SK-N-SH (cell line): ENCODE results near the gene PBRM1. TPM values are rescaled to one million over a fixed set of nuclear protein-coding genes. Genes with fewer than 3 reads are reported as not detected.

ENCODE experiments used
- CTCF ChIA-PET: fragments of 300-600, 350-600 bp; formaldehyde crosslinking; extraction: SDS; loops from one replicate; lab custom pipeline; 2021; lab: Yijun Ruan, JAX
- POLR2A ChIA-PET: fragments of 350-600 bp; sonication (Branson Sonifier 250); formaldehyde crosslinking; extraction: SDS; loops from one replicate; lab custom pipeline; 2020; ENCODE audit warnings: antibody characterized with exemption, inconsistent platforms; lab: Yijun Ruan, JAX
- DNase-seq: peaks from one replicate; pipeline ENCODE4 v3.0.0; 2012
- H2AFZ ChIP-seq: fragments of 200-600 bp; sonication (generic); 2 replicates; pipeline ENCODE4 v1.8.1; 2016; ENCODE audit warnings: antibody characterized with exemption, mild to moderate bottlenecking, low read depth
- H3F3A ChIP-seq: fragments of 200-600 bp; sonication (generic); replicated peaks from 2 replicates; pipeline ENCODE3; 2016; ENCODE audit warnings: antibody characterized with exemption, mild to moderate bottlenecking; ENCODE audit not compliant: insufficient read depth
- H3K27ac ChIP-seq, 2 experiments: fragments of 200-500 bp in 1 of 2; fragments of 200-600 bp in 1 of 2; sonication (Bioruptor generic) in 1 of 2; sonication (generic), shearing (Covaris generic) in 1 of 2; 2 replicates each; pipeline versions ENCODE4 v1.5.1 to v1.6.1; 2014 to 2016; ENCODE audit warnings: low read depth in 2 of 2, inconsistent platforms in 1 of 2, low read length in 1 of 2, mild to moderate bottlenecking in 1 of 2, mixed read lengths in 1 of 2
- H3K27me3 ChIP-seq: fragments of 200-600 bp; sonication (generic), shearing (Covaris generic); 2 replicates; pipeline ENCODE4 v1.6.1; 2016; ENCODE audit warnings: mixed run types; ENCODE audit not compliant: insufficient read depth
- H3K36me3 ChIP-seq, 2 experiments: fragments of 200-500 bp in 1 of 2; fragments of 200-600 bp in 1 of 2; sonication (Bioruptor generic) in 1 of 2; sonication (generic) in 1 of 2; replicated peaks in 1 of 2; 2 replicates each; pipeline versions ENCODE3 to v1.5.1; 2014 to 2016; ENCODE audit warnings: low read length in 1 of 2, mild to moderate bottlenecking in 1 of 2; ENCODE audit not compliant: insufficient read depth in 2 of 2, control insufficient read depth in 1 of 2
- H3K4me1 ChIP-seq, 2 experiments: fragments of 200-500 bp in 1 of 2; fragments of 200-600 bp in 1 of 2; sonication (Bioruptor generic) in 1 of 2; sonication (generic), shearing (Covaris generic) in 1 of 2; 2 replicates each; pipeline versions ENCODE4 v1.5.1 to v1.6.1; 2014 to 2016; ENCODE audit warnings: low read depth in 1 of 2, low read length in 1 of 2, mixed run types in 1 of 2; ENCODE audit not compliant: insufficient read depth in 2 of 2, control insufficient read depth in 1 of 2
- H3K4me2 ChIP-seq: fragments of 200-600 bp; sonication (generic), shearing (Covaris generic); 2 replicates; pipeline ENCODE4 v1.6.1; 2017; ENCODE audit warnings: mixed run types
- H3K4me3 ChIP-seq, 2 experiments: fragments of 200-500 bp in 1 of 2; fragments of 200-600 bp in 1 of 2; sonication (Bioruptor generic) in 1 of 2; sonication (generic), shearing (Covaris generic) in 1 of 2; 2 replicates each; pipeline versions ENCODE4 v1.5.1 to v1.8.1; 2014 to 2016; ENCODE audit warnings: low read depth in 2 of 2, inconsistent platforms in 1 of 2, low read length in 1 of 2, mild to moderate bottlenecking in 1 of 2, mixed read lengths in 1 of 2, moderate library complexity in 1 of 2
- H3K79me2 ChIP-seq: fragments of 200-600 bp; sonication (generic); 2 replicates; pipeline ENCODE4 v1.8.1; 2017; ENCODE audit warnings: mild to moderate bottlenecking; ENCODE audit not compliant: insufficient read depth
- H3K9ac ChIP-seq: fragments of 200-600 bp; sonication (generic); 2 replicates; pipeline ENCODE4 v1.6.1; 2017; ENCODE audit warnings: mixed run types
- H3K9me2 ChIP-seq: fragments of 200-600 bp; sonication (generic); 2 replicates; pipeline ENCODE4 v1.6.1; 2017; ENCODE audit warnings: mixed run types
- H3K9me3 ChIP-seq: fragments of 200-600 bp; sonication (generic); 2 replicates; pipeline ENCODE4 v1.6.1; 2017; ENCODE audit warnings: mixed run types, mild to moderate bottlenecking, moderate library complexity
- H4K20me1 ChIP-seq: fragments of 200-600 bp; sonication (generic); 2 replicates; pipeline ENCODE4 v1.6.1; 2017; ENCODE audit warnings: mild to moderate bottlenecking, mixed run types; ENCODE audit not compliant: insufficient read depth
- ELF1 ChIP-seq: IDR thresholded peaks from 2 replicates; pipeline ENCODE4 v1.4.0; 2012
- EZH2phosphoT487 ChIP-seq: fragments of 200-600 bp; sonication (generic); IDR thresholded peaks from 2 replicates; pipeline ENCODE4 v1.6.1; 2017; ENCODE audit warnings: low read depth, mixed run types, mild to moderate bottlenecking, antibody characterized with exemption, moderate library complexity, borderline replicate concordance
- FOSL2 ChIP-seq: IDR thresholded peaks from 2 replicates; pipeline ENCODE4 v1.4.0; 2012; ENCODE audit warnings: low read depth, mild to moderate bottlenecking, moderate library complexity, borderline replicate concordance
- IRF3 ChIP-seq: fragments of 150-350 bp; IDR thresholded peaks from 2 replicates; pipeline ENCODE4 v1.6.1; 2016; ENCODE audit warnings: mild to moderate bottlenecking, low read depth, low read length
- MEF2A ChIP-seq: IDR thresholded peaks from 2 replicates; pipeline ENCODE4 v1.4.0; 2012; ENCODE audit warnings: low read depth, borderline replicate concordance
- MXI1 ChIP-seq: IDR thresholded peaks from 2 replicates; pipeline ENCODE4 v1.6.1; 2012; ENCODE audit warnings: mild to moderate bottlenecking, low read depth, low read length, improper control_type of control experiment
- NFIC ChIP-seq: IDR thresholded peaks from 2 replicates; pipeline ENCODE4 v1.4.0; 2012; ENCODE audit warnings: borderline replicate concordance
- NRF1 ChIP-seq: IDR thresholded peaks from 2 replicates; pipeline ENCODE4 v1.6.1; 2012; ENCODE audit warnings: low read depth, mild to moderate bottlenecking, low read length
- SMC3 ChIP-seq: IDR thresholded peaks from 2 replicates; pipeline ENCODE4 v1.6.1; 2012; ENCODE audit warnings: low read depth, low read length, improper control_type of control experiment
- WGBS: methylation state at CpG from one replicate; pipeline ENCODE4 v1.1.6; 2017; ENCODE audit warnings: low lambda C conversion rate; 5-methylcytosine and 5-hydroxymethylcytosine counted together
- polyA plus RNA-seq, 3 experiments: library from polyadenylated mRNA; depleted of rRNA; stranded (reverse); fragments of >200 nt; gene quantifications; 2 replicates each; pipeline ENCODE4 v1.2.3, GENCODE V29; 2012
- TF ChIP-seq, protein P1 (sequence below): IDR thresholded peaks from 2 replicates; pipeline ENCODE4; 2012
- TF ChIP-seq, protein P2 (sequence below): fragments of 150-350 bp; IDR thresholded peaks from 2 replicates; pipeline ENCODE4 v1.6.1; 2017; ENCODE audit warnings: antibody characterized with exemption, low read length, low read depth, borderline replicate concordance

Gene PBRM1
- polyA plus RNA-seq, 1 of the 3 experiments (the other 2 are of a cell fraction) = 14.3 TPM

DNA sequence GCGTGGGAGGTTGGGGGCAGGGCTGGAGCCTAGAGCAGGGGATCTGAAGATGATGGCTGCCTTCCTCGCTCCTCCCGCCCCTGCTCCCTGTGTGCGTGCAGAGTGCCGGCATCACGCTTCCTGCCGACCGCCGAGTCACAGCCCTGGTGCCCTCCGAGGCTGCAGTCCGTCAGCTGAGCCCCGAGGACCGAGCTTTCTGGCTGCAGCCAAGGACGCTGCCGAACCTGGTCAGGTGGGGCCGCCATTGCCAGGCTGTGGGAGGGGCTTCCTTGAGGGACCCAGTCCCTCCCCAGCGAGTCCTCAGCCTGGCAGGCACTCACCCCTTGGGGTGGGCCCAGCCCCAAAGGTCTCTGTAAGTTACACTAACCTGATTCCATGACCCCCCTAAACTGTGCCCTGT is 173.0 kb downstream of the PBRM1 start (continued):
- TF ChIP-seq, protein P1, sequence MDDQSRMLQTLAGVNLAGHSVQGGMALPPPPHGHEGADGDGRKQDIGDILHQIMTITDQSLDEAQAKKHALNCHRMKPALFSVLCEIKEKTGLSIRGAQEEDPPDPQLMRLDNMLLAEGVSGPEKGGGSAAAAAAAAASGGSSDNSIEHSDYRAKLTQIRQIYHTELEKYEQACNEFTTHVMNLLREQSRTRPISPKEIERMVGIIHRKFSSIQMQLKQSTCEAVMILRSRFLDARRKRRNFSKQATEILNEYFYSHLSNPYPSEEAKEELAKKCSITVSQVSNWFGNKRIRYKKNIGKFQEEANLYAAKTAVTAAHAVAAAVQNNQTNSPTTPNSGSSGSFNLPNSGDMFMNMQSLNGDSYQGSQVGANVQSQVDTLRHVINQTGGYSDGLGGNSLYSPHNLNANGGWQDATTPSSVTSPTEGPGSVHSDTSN = no peak

DNA sequence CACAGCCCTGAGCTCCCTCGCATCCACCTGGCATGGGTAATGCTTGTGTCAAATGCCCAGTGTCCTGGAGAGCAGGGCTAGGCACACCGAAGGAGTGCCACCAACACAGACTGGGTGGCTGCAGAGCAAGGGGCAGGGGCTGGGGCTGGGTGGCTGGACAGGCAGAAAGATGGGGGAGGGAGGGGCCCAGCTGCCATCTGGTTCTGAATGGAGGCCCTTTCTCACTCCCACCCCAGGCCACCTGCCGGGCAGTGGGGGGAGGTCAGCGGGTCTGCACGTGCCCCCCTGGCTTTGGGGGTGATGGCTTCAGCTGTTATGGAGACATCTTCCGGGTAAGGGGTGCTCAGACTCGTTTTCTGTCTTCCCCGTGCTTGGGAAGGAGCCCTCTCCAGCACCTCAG is 173.6 kb downstream of the PBRM1 start:
- Histone ChIP-seq H3F3A (no peaks in the 10 kb centered on the region), H3K9ac (no peak overlapping the region), H3K36me3 (no peaks in the 10 kb centered on the region), H3K79me2 (no peaks in the 10 kb centered on the region), H4K20me1 (no peaks in the 10 kb centered on the region), H3K9me2 (no peaks in the 10 kb centered on the region), H3K4me1 (peaks cover 0 to 14% of the 10 kb centered on the region in 2 experiments; a peak in 1 of 4 replicates), H3K4me2 (no peak overlapping the region), H3K27me3 (no peaks in the 10 kb centered on the region), H3K4me3 (no peak overlapping the region), H3K9me3 (no peaks in the 10 kb centered on the region), H2AFZ (no peak overlapping the region), H3K27ac (no peak overlapping the region)
- ChIA-PET POLR2A (no interaction called here), CTCF (interaction anchor here (0.6 to 1.2 kb wide), 4 partner anchors 10 to 40 kb away, joined by 3 to 4 read pairs (median 3); no protein-coding TSS in a partner anchor)
- TF ChIP-seq FOSL2 = no peak
- no peak for TF ChIP-seq SMC3
- DNase-seq = no peak
- WGBS = 78% methylated on average over 2 of the region's 8 CpGs

DNA sequence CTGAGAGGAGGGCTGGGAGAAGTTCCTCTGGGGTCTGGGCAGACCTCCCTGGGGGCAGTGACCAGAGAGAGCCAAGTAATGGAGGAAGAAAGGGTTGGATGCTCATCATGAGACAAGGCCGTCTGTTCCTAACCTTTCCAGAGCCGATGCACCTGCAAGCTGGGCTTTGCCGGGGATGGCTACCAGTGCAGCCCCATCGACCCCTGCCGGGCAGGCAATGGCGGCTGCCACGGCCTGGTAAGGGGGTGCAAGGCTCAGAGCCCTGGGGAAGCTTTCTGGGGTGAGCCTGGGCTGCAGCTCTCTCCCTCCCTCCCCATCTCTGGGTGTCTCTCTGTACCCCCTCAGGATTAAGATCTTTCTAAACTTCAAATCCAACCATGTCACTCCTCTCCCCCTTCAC is 174.2 kb downstream of the PBRM1 start:
- WGBS = 83% methylated on average over 3 of the region's 7 CpGs
- H4K20me1 ChIP-seq = no peaks in the 10 kb centered on the region
- TF ChIP-seq FOSL2 (no peak), EZH2phosphoT487 (no peak), NRF1 (no peak), ELF1 (no peak), SMC3 (no peak), IRF3 (no peak), MEF2A (no peak), NFIC (no peak), MXI1 (no peak)
- TF ChIP-seq, protein P2, sequence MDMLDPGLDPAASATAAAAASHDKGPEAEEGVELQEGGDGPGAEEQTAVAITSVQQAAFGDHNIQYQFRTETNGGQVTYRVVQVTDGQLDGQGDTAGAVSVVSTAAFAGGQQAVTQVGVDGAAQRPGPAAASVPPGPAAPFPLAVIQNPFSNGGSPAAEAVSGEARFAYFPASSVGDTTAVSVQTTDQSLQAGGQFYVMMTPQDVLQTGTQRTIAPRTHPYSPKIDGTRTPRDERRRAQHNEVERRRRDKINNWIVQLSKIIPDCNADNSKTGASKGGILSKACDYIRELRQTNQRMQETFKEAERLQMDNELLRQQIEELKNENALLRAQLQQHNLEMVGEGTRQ = no peak
- TF ChIP-seq, all 33 proteins: peak for 0
- no peak for DNase-seq
- H3K9me3 ChIP-seq = no peaks in the 10 kb centered on the region
- no peaks in the 10 kb centered on the region for H3F3A ChIP-seq
- peaks cover 0 to 14% of the 10 kb centered on the region in 2 experiments; a peak in 1 of 4 replicates for H3K4me1 ChIP-seq
- no peaks in the 10 kb centered on the region for H3K79me2 ChIP-seq
- no peaks in the 10 kb centered on the region for H3K9me2 ChIP-seq
- ChIA-PET POLR2A (no interaction called here), CTCF (interaction anchor here (0.8 to 1.2 kb wide), 2 partner anchors 10 to 13 kb away, joined by 3 to 4 read pairs; no protein-coding TSS in a partner anchor)
- no peaks in the 10 kb centered on the region for H3K27me3 ChIP-seq
- H3K27ac ChIP-seq = no peak overlapping the region
- H3K4me2 ChIP-seq = no peak overlapping the region
- H3K36me3 ChIP-seq = no peaks in the 10 kb centered on the region
- H3K4me3 ChIP-seq = no peak overlapping the region
- no peak overlapping the region for H3K9ac ChIP-seq
- no peak overlapping the region for H2AFZ ChIP-seq
